GM21447 (cell line): ENCODE measurements around the gene ZNF451.

ENCODE experiments used
- ATAC-seq: cut with Tn5 transposase; IDR thresholded peaks from one replicate; pipeline ENCODE4 v1.9.1; 2021; ENCODE audit not compliant: unreplicated experiment

The ZNF451 gene

DNA sequence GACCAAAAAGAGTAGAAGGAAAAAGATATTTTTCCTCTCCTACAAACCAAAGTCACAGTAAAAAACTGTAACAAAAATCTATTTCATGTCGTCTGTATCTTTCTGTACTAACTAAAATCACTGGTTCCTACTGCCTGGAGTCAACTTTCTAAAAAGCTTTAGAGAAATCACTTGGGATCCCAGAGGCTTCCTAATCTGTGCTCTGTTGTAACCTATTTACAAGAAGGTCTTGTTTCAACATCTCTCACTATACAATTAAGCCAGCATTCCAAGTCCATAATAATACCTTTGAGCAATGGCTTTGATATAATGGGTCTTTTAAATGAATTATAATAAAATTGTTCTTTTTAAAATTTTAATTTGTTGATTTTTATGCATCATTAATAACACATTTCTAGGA, 111.7 kb downstream of the ZNF451 start:
- ATAC-seq = no peak

DNA sequence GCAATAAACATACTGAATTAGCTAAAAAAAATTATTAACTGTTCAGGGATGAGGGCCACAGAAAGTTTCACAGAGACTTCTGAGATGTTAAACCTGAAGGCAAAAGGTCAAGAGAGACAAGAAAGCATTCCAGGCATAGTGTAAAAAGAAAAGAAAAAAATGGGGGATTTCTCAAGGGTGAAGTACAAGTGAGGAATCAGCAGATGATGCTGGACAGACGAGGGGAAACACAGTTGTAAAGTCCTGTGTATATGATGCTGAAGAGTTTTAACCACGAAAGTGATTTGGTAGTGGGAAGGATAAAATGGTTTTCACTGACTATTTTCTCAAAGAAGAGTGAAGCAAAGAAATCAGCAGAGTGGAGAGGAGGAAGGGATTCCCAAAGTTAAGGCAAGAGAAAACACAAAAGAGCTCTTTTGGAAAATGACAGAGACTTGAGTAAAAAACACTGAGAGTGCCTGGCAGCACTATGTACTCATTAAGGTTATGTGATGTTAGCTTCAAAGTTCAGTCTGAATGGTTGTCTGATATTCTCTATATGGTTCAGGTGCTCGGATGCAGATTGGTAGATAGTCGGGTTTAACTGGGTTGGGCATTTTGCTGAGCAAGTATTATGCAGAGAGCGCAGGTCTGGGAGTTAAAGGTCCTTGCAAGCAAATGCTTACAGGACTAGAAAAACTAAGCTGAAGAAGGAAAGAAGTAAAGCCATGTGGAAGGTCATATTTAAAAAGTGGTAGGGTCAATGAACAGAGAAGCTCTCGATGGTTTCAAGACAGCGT, 115.8 kb downstream of the ZNF451 start:
- ATAC-seq = no peak

GRCh38 chr6:57207141-57207540, 117.2 kb downstream of the ZNF451 start:
- ATAC-seq = no peak

DNA sequence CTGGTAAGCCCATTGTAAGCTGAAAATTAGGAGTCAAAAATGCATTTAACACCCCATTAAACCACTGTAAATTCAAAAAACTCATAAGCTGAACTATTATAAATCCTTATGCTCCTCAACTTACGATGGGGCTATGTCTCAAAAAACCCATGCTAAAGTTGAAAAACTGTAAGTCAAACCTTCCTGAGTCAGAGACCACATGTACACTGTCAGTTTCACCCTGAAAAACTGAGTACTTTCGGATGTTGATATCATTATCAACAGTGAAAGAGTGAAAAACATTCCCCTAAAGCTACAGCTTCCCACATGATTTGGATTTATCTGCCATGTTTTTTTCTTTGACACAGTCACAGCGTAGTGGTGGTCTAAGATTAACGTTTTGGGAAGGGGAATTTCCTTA, 117.9 kb downstream of the ZNF451 start:
- ATAC-seq = no peak

DNA sequence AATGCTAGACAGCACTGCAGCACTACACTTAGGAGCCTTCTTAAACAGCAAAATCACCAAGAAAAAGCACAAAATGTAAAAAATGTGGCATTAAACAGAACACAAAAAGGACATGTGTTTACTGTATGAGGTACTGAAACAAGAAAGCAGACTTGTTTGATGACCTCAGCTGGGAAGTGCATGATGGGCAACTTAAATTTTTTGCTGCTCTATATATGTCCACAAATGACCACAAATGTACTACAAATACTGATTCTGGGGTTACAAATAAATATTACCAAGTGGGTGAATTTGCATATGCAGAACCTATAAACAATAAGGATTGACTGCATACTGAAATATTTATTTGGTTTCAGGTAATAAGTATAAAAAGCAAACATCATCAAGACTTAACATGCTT, 119.0 kb downstream of the ZNF451 start:
- no peak for ATAC-seq

DNA sequence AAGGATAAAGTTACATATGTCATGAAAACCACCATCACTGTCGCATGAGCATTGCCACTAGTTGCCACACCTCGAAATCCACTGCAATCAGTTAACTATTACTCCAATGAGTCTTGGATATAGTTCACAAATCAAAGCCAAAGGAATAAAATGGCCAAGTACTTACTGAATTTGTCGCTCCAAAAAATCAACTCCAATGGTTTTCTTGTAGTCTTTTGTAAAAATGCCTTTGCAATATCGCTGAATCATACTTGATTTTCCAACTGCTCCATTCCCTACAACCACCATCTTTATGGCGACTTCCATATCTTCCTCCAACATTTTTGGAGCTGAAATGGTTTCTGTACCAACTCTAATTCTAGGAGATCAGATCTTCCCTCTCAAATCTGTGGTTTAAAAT, 120.1 kb downstream of the ZNF451 start:
- no peak for ATAC-seq

DNA sequence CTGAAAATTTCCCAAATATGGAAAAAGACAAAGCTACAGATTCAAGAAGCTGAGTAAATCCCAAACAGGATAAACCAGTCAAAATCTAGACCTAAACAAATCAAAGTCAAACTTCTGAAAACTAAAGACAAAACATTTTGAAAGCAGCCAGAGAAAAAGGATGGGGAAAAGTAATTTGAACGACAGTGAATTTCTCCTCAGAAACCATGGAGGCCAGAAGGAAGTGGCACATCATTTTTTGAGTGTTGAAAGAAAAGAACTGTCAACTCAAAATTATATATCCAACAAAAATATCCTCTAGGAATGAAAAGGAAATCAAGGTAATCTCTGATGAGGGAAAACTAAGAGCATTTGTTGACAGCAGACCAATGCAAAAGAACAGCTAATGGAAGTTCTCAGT, 125.3 kb downstream of the ZNF451 start:
- no peak for ATAC-seq

DNA sequence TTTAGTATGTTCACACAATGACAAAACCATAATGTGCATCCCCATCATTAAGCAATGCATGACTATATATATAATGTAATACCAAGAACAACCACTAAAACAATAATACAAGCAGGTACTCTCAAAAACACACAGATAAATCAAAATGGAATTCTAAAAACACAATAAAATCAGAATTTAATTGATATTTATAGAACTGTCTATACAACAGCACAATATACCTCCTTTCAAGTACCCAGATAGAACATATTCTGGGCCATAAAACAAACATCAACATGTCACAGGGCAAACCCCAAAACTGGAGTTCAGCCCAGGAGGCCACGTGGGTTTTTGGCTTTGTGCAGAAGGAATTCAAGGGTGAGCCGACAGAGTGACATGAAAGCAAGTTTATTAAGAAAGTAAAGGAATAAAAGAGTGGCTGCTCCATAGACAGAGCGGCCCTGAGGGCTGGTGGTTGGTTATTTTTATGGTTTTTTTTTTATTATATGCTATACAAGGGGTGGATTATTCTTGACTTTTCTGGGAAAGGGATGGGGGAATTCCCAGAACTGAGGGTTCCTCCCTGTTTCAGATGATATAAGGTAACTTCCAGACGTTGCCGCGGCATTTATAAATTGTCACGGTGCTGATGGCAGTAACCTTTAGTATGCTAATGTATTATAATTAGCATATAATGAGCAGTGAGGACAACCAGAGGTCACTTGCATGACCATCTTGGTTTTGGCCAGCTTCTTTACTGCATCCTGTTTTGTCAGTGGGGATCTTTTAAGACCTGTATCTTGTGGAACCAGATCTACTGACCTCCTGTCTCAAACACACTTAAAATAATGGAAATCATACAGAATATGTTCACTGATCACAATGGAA, 126.5 kb downstream of the ZNF451 start:
- no peak for ATAC-seq

DNA sequence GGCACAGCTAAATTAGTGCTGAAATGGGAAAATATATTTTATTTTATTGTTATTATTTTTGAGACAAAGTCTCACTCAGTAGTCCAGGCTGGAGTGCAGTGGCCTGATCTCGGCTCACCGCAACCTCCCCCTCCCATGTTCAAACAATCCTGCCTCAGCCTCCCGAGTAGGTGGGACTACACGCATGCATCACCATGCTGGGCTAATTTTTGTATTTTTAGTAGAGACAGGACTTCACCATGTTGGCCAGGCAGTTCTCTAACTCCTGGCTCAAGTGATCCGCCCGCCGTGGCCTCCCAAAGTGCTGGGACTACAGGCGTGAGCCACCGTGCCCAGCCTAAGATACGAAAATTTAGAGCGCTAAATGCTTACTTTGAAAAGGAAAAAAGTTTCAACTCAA, 127.3 kb downstream of the ZNF451 start:
- no peak for ATAC-seq
